Suprapubic skin (tissue), 3 donors: ENCODE results near the gene DDR1.

ENCODE experiments used
- POLR2A ChIP-seq, 2 donors: fragments of 450-650 bp; IDR thresholded peaks; one replicate each; pipeline ENCODE4 v1.6.1; 2017; ENCODE audit warnings: antibody characterized with exemption in 2 of 2, mild to moderate bottlenecking in 2 of 2, moderate library complexity in 2 of 2
- TF ChIP-seq, protein P1 (sequence below), 2 donors: fragments of 200-600 bp in 1 of 2; fragments of 450-650 bp in 1 of 2; sonication (generic) in 1 of 2; IDR thresholded peaks; one replicate each; pipeline ENCODE4 v1.5.1; 2016 to 2019; ENCODE audit warnings: antibody characterized with exemption in 2 of 2, mild to moderate bottlenecking in 1 of 2, moderate library complexity in 1 of 2

DNA sequence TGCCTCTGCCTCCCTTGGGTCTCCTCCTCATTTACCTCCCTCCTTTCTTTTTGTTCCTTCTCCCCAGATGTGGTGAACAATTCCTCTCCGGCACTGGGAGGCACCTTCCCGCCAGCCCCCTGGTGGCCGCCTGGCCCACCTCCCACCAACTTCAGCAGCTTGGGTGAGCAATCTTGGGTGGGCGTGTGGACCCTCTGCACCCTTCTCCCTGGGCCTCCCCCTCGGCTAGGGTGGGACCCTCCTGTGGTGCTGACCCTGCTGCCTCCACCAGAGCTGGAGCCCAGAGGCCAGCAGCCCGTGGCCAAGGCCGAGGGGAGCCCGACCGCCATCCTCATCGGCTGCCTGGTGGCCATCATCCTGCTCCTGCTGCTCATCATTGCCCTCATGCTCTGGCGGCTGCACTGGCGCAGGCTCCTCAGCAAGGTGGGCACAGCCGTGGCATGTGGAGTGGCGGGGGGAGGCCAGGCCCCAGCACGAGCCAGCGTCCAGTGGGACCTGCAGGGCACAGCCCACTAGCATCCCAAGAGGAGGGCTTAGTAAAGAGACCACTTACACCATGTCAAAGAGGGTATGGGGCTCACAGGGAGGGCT, 8.8 kb downstream of the DDR1 start:
- TF ChIP-seq, protein P1, sequence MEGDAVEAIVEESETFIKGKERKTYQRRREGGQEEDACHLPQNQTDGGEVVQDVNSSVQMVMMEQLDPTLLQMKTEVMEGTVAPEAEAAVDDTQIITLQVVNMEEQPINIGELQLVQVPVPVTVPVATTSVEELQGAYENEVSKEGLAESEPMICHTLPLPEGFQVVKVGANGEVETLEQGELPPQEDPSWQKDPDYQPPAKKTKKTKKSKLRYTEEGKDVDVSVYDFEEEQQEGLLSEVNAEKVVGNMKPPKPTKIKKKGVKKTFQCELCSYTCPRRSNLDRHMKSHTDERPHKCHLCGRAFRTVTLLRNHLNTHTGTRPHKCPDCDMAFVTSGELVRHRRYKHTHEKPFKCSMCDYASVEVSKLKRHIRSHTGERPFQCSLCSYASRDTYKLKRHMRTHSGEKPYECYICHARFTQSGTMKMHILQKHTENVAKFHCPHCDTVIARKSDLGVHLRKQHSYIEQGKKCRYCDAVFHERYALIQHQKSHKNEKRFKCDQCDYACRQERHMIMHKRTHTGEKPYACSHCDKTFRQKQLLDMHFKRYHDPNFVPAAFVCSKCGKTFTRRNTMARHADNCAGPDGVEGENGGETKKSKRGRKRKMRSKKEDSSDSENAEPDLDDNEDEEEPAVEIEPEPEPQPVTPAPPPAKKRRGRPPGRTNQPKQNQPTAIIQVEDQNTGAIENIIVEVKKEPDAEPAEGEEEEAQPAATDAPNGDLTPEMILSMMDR (IDR thresholded peaks at IDR 0.05), result no peak
- TF ChIP-seq POLR2A (IDR thresholded peaks at IDR 0.05), result no peak
